NCI-H510A (cell line): ENCODE results near the gene ERICH6B.

ENCODE experiments used
- DNase-seq: peaks from one replicate; lab custom pipeline; 2025; lab: John Stamatoyannopoulos, UW

Gene ERICH6B

GRCh38 chr13:45601680-45602079 lies 13.9 kb downstream of the ERICH6B start:
- no peak for DNase-seq

GRCh38 chr13:45598597-45598996 lies 16.9 kb downstream of the ERICH6B start:
- no peak for DNase-seq

- no peak for DNase-seq
Observed at GRCh38 chr13:45596800-45597475, 18.6 kb downstream of the ERICH6B start.

- DNase-seq = no peak
Observed at GRCh38 chr13:45595965-45596364, 19.6 kb downstream of the ERICH6B start.

- DNase-seq = no peak
Observed at GRCh38 chr13:45594764-45595163, 20.8 kb downstream of the ERICH6B start.

GRCh38 chr13:45594227-45594626 lies 21.3 kb downstream of the ERICH6B start:
- DNase-seq = no peak

GRCh38 chr13:45592758-45593157 lies 22.8 kb downstream of the ERICH6B start:
- no peak for DNase-seq

- DNase-seq = no peak
Observed at GRCh38 chr13:45590066-45590465, 25.5 kb downstream of the ERICH6B start.

GRCh38 chr13:45587897-45588296 lies 27.6 kb downstream of the ERICH6B start:
- no peak for DNase-seq

- DNase-seq = no peak
Observed at GRCh38 chr13:45584816-45585215, 30.7 kb downstream of the ERICH6B start.

GRCh38 chr13:45582408-45583076 lies 33.0 kb downstream of the ERICH6B start:
- no peak for DNase-seq

- no peak for DNase-seq
Observed at GRCh38 chr13:45576466-45576865, 39.1 kb downstream of the ERICH6B start.

GRCh38 chr13:45575830-45576180 lies 39.7 kb downstream of the ERICH6B start:
- DNase-seq = no peak

GRCh38 chr13:45575146-45575829 lies 40.3 kb downstream of the ERICH6B start:
- DNase-seq = no peak

- DNase-seq = no peak
Observed at GRCh38 chr13:45565331-45565730, 50.2 kb downstream of the ERICH6B start.

- DNase-seq = peak; percentile 3
Observed at GRCh38 chr13:45564133-45564776, 51.3 kb downstream of the ERICH6B start.

GRCh38 chr13:45554604-45555109 lies 60.9 kb downstream of the ERICH6B start:
- DNase-seq = no peak

- DNase-seq = no peak
Observed at GRCh38 chr13:45548281-45548680, 67.3 kb downstream of the ERICH6B start.

- DNase-seq = no peak
Observed at GRCh38 chr13:45546410-45546765, 69.2 kb downstream of the ERICH6B start.

- no peak for DNase-seq
Observed at GRCh38 chr13:45545686-45546409, 69.7 kb downstream of the ERICH6B start.

- DNase-seq = no peak
Observed at GRCh38 chr13:45544520-45544919, 71.0 kb downstream of the ERICH6B start.

- no peak for DNase-seq
Observed at GRCh38 chr13:45542878-45543277, 72.7 kb downstream of the ERICH6B start.
